Activated CD8-positive, alpha-beta T cell treated with anti-CD3 and anti-CD28 coated beads for 36 hours (primary cell): ENCODE results near the gene PIP5K1B. TPM values are rescaled to one million over a fixed set of nuclear protein-coding genes. Genes with fewer than 3 reads are reported as not detected.

Experiments used
- ATAC-seq: fragments of 200-7000 bp; cut with Tn5 transposase; one replicate; pipeline ENCODE4 v1.10.0; 2021; ENCODE audit warnings: mild to moderate bottlenecking, moderate library complexity
- CTCF ChIA-PET: fragments of 350-600 bp; sonication (Branson Sonifier 250); formaldehyde crosslinking; loops from one replicate; lab custom pipeline; 2021; ENCODE audit warnings: antibody characterized with exemption; lab: Charles Lee
- POLR2A ChIA-PET: fragments of 350-600 bp; sonication (Branson Sonifier 250); formaldehyde crosslinking; loops from one replicate; lab custom pipeline; 2021; ENCODE audit warnings: antibody characterized with exemption; lab: Charles Lee
- DNase-seq: peaks from one replicate; pipeline ENCODE4 v3.0.0-alpha.2; 2020
- H3K27ac Mint-ChIP-seq: one replicate; pipeline ENCODE4 v1.8.0; 2021; ENCODE audit warnings: mild to moderate bottlenecking, mixed read lengths
- H3K27me3 Mint-ChIP-seq: one replicate; pipeline ENCODE4 v1.8.0; 2021; ENCODE audit warnings: mixed read lengths
- H3K36me3 Mint-ChIP-seq: one replicate; pipeline ENCODE4 v1.8.0; 2021; ENCODE audit warnings: low read depth, mixed read lengths
- H3K4me1 Mint-ChIP-seq: one replicate; pipeline ENCODE4 v1.8.0; 2021; ENCODE audit warnings: low read depth, mixed read lengths
- H3K4me3 Mint-ChIP-seq: one replicate; pipeline ENCODE4 v1.8.0; 2021; ENCODE audit warnings: mild to moderate bottlenecking, moderate library complexity, mixed read lengths
- H3K9me3 Mint-ChIP-seq: one replicate; pipeline ENCODE4 v1.8.0; 2021; ENCODE audit warnings: mixed read lengths
- CTCF ChIP-seq: fragments of 200-600 bp; IDR thresholded peaks from one replicate; pipeline ENCODE4 v1.8.0; 2022; ENCODE audit warnings: antibody characterized with exemption, mild to moderate bottlenecking
- intact Hi-C: fragments of 100-400 bp; cut with micrococcal nuclease; formaldehyde crosslinking; loops from one replicate; pipeline ENCODE4 v1.10.0; 2022
- total RNA-seq, 2 experiments: library from RNA; stranded (reverse); gene quantifications; one replicate each; pipeline ENCODE4 v1.2.3, GENCODE V29; 2021

The PIP5K1B gene
- total RNA-seq, 2 experiments from 2014 or later = 0.43 to 0.98 TPM

- TF ChIP-seq CTCF = no peak
- intact Hi-C loops = no loop called here
- H3K4me1 Mint-ChIP-seq = peaks cover 23% of the 10 kb centered on the region
- ChIA-PET CTCF (interaction anchor here (1.3 kb wide), 1 partner anchor 19 kb away, joined by 3 read pairs; the partner anchor contains the start of gene FXN), POLR2A (no interaction called here)
- no peak overlapping the region for H3K4me3 Mint-ChIP-seq
- peaks cover 14% of the 10 kb centered on the region for H3K27me3 Mint-ChIP-seq
- no peaks in the 10 kb centered on the region for H3K36me3 Mint-ChIP-seq
- ATAC-seq = no peak
- H3K9me3 Mint-ChIP-seq = no peaks in the 10 kb centered on the region
- no peak for DNase-seq
- no peak overlapping the region for H3K27ac Mint-ChIP-seq
These were observed 311.4 kb downstream of the PIP5K1B start for GRCh38 chr9:69016191-69017096.

GRCh38 chr9:69018737-69019136, 313.7 kb downstream of the PIP5K1B start:
- no peaks in the 10 kb centered on the region for H3K9me3 Mint-ChIP-seq
- peaks cover 14% of the 10 kb centered on the region for H3K4me1 Mint-ChIP-seq
- ATAC-seq (no peak), DNase-seq (no peak)
- no peaks in the 10 kb centered on the region for H3K36me3 Mint-ChIP-seq
- no peak for TF ChIP-seq CTCF
- H3K4me3 Mint-ChIP-seq = no peak overlapping the region
- CTCF ChIA-PET = interaction anchor here (2.3 kb wide), 1 partner anchor 10 kb away, joined by 7 read pairs; no protein-coding TSS in a partner anchor
- no peak overlapping the region for H3K27ac Mint-ChIP-seq
- intact Hi-C loops = no loop called here
- POLR2A ChIA-PET = no interaction called here
- peaks cover 1% of the 10 kb centered on the region for H3K27me3 Mint-ChIP-seq

GRCh38 chr9:69019808-69020207, 314.8 kb downstream of the PIP5K1B start:
- no peak overlapping the region for H3K27ac Mint-ChIP-seq
- POLR2A ChIA-PET = interaction anchor here (0.6 to 0.7 kb wide), 2 partner anchors 143 to 155 kb away, joined by 3 to 4 read pairs; no protein-coding TSS in a partner anchor

GRCh38 chr9:69020301-69021145, 315.5 kb downstream of the PIP5K1B start:
- no peak for TF ChIP-seq CTCF
- ATAC-seq (no peak), DNase-seq (no peak)
- intact Hi-C loops = loop anchor here (10.0 kb wide), 2 partner anchors 236 to 436 kb away; a partner anchor contains a TSS
- Mint-ChIP-seq H3K4me3 (no peak overlapping the region), H3K4me1 (peaks cover 14% of the 10 kb centered on the region), H3K9me3 (no peaks in the 10 kb centered on the region), H3K27ac (no peak overlapping the region), H3K27me3 (no peaks in the 10 kb centered on the region), H3K36me3 (no peaks in the 10 kb centered on the region)
- ChIA-PET CTCF (interaction anchor here (1.4 to 2.3 kb wide), 3 partner anchors 8 to 15 kb away, joined by 4 to 13 read pairs (median 7); partner anchors contain the start of gene FXN), POLR2A (no interaction called here)

More at GRCh38 chr9:69019808-69020207, 314.8 kb downstream of the PIP5K1B start:
- Mint-ChIP-seq H3K4me1 (peaks cover 14% of the 10 kb centered on the region), H3K36me3 (no peaks in the 10 kb centered on the region), H3K9me3 (no peaks in the 10 kb centered on the region), H3K4me3 (no peak overlapping the region), H3K27me3 (peaks cover under 1% of the 10 kb centered on the region)
- intact Hi-C loops = loop anchor here (10.0 kb wide), 2 partner anchors 235 to 435 kb away; a partner anchor contains a TSS
- peak; percentile 45 for ATAC-seq
- no peak for TF ChIP-seq CTCF
- no peak for DNase-seq
- CTCF ChIA-PET = interaction anchor here (1.4 to 2.3 kb wide), 3 partner anchors 9 to 16 kb away, joined by 4 to 13 read pairs (median 7); partner anchors contain the start of gene FXN
